Activated T-helper 1 cell treated with anti-CD3 and anti-CD28 coated beads, Interleukin-12 subunit alpha, Interleukin-12 subunit beta, Interleukin-2, Interleukin-4 antibody, amounts not matched to agents 30 ng/mL and 10 ng/mL and 1 ng/mL, durations not matched to agents 14 hours and 24 hours and 36 hours (primary cell): ENCODE data around the gene ATP6V1C2. TPM values are rescaled to one million over a fixed set of nuclear protein-coding genes. Genes with fewer than 3 reads are reported as not detected.

Source experiments
- DNase-seq: peaks from one replicate; pipeline ENCODE4 v3.0.0; 2021; ENCODE audit warnings: low spot score
- H3K27ac Mint-ChIP-seq: one replicate; pipeline ENCODE4 v1.8.0; 2021; ENCODE audit warnings: mild to moderate bottlenecking, mixed read lengths
- H3K27me3 Mint-ChIP-seq: one replicate; pipeline ENCODE4 v1.8.0; 2022; ENCODE audit warnings: mild to moderate bottlenecking, moderate library complexity, mixed read lengths; ENCODE audit not compliant: insufficient read depth
- H3K36me3 Mint-ChIP-seq: one replicate; pipeline ENCODE4 v1.8.0; 2021; ENCODE audit warnings: low read depth, mixed read lengths
- H3K4me1 Mint-ChIP-seq: one replicate; pipeline ENCODE4 v1.8.0; 2021; ENCODE audit warnings: low read depth, mixed read lengths
- H3K4me3 Mint-ChIP-seq: one replicate; pipeline ENCODE4 v1.8.0; 2021; ENCODE audit warnings: mild to moderate bottlenecking, moderate library complexity, mixed read lengths
- H3K9me3 Mint-ChIP-seq: one replicate; pipeline ENCODE4 v1.8.0; 2021; ENCODE audit warnings: mixed read lengths
- intact Hi-C: fragments of 100-400 bp; cut with micrococcal nuclease; formaldehyde crosslinking; loops from one replicate; pipeline ENCODE4 v1.15.1; 2024
- total RNA-seq: library from RNA; stranded (reverse); gene quantifications from 2 replicates; pipeline ENCODE4 v1.2.3, GENCODE V29; 2022

Gene ATP6V1C2
- total RNA-seq, 1 donor from 2014 or later: 0.05 TPM

DNA sequence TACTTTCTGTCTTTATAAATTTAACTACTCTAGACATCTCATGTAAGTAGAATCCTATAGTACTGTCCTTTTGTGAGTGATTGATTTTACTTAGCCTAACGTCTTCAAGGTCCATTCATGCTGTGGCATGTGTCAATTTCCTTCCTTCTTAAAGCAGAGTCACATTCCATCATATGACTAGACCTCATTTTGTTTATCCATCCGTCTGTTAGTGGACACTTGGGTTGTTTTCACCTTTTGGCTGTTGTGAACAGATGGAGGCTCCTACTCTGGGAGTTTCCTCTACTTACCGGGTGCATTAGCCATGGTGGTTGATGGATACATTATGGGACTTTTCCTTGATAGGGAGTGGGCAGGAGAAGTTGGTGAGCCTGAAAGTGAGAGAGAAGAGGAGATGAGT, 97.6 kb downstream of the ATP6V1C2 start:
- DNase-seq: no peak
- Mint-ChIP-seq H3K36me3 (no peaks in the 10 kb centered on the region), H3K27me3 (peaks cover 34% of the 10 kb centered on the region), H3K27ac (no peak overlapping the region), H3K4me3 (no peak overlapping the region), H3K4me1 (no peaks in the 10 kb centered on the region), H3K9me3 (no peaks in the 10 kb centered on the region)
- intact Hi-C loops: no loop called here

DNA sequence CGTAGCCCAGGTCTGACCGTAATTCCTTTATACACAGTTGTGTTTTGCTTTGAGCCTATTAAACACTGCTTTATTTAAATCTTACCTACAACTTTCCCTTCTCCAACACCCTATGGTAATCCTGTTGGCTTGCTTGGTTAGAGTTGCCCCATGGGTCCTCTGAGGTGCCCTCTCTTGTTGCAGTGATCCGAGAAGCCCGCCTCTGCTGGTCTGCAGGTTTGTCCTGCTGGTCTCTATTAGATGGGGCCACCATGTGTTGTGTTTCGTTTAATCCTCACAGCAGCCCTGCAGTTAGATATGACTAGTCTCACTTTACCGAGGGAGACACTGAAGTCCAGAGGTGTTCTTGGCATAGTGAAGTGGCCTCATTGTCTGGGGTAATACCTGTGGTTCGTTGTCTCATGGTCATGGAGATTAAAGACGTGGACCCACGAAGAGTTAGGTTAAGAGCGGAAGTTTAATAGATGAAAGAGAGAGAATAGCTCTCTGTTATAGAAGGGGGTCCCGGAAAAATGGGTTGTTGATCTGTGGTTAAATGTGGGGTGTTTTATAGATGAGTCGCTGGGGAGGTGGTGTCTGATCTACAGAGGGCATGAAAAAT, 98.4 kb downstream of the ATP6V1C2 start:
- H3K27ac Mint-ChIP-seq: no peak overlapping the region
- no peaks in the 10 kb centered on the region for H3K9me3 Mint-ChIP-seq
- intact Hi-C loops: no loop called here
- H3K27me3 Mint-ChIP-seq: peaks cover 30% of the 10 kb centered on the region
- no peaks in the 10 kb centered on the region for H3K36me3 Mint-ChIP-seq
- DNase-seq: no peak
- H3K4me1 Mint-ChIP-seq: no peaks in the 10 kb centered on the region
- H3K4me3 Mint-ChIP-seq: no peak overlapping the region

DNA sequence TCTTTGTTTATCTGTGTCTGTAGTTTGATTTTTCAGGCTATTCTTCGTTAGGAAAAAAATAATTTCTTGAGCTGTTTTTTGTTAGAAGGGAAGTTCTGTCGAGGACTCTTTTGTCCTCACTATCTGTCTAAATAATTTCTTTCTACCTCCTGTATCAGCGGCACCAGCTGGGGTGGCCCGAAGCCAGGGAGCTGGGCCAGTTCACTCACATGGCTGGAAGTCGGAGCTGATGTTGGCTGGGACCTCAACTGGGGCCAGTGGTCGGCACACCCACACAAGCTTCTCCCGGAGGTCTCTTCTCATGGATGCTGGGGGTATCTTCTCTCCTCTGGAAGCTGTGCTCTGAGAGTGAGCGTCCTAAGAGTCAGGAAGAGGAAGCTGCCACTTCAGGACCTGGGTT, 99.1 kb downstream of the ATP6V1C2 start:
- Mint-ChIP-seq H3K4me3 (no peak overlapping the region), H3K36me3 (no peaks in the 10 kb centered on the region), H3K4me1 (no peaks in the 10 kb centered on the region), H3K27ac (no peak overlapping the region), H3K9me3 (no peaks in the 10 kb centered on the region), H3K27me3 (peaks cover 28% of the 10 kb centered on the region)
- intact Hi-C loops: no loop called here
- DNase-seq: no peak

DNA sequence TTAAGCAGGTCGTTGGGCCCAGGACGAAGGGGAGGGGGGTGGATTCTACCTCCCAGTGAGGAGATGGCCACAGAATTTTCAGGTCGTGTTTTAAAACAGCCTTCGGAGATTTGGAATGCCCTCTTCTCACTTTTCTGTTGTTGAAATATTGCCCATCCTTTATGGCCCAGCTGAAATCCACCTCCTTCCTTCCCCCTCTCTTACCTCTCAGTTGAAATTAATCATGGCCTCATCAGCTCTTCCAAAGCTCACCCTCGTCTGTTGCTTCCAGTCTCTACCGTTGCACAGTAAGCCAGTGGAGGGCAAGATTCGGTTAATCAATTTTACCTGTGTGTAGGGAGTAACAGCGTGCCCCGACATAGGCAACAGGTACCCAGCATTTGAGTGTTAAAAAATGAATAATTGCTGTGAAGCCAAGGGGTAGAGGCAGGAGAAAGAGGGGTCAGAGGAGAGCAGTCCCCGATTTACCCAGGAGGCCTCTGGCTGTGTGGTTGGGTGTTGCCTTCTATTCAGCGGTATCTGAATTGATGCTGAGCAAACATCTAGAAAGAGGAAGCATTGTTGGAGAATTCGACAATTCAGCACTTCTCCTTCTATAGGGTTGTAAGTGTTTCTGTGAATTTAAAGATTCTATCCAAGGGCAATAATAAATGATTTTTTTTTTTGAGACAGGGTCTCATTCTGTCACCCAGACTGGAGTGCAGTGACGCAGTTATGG, 99.7 kb downstream of the ATP6V1C2 start:
- Mint-ChIP-seq H3K9me3 (no peaks in the 10 kb centered on the region), H3K27ac (no peak overlapping the region), H3K27me3 (peaks cover 24% of the 10 kb centered on the region), H3K36me3 (no peaks in the 10 kb centered on the region), H3K4me3 (no peak overlapping the region), H3K4me1 (no peaks in the 10 kb centered on the region)
- intact Hi-C loops: no loop called here
- DNase-seq: no peak

DNA sequence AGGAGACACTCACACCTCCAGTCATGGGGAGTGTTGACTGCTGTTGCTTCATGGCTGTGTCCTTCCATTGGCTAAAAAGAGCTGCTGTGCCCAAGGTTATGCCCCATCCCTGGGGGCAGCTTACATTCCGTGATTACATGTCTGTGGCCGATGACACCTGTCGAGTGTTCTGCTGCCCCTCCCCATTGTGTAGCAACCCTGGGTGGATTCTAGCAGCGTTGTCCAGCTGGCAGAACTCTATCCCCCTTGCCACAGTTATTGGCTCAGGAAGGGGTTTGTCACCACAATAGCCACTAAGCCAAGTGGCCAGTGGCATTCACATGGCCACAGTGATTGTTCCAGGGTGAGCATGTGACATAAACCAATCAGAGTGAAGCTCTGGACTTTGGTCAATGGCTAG, 102.8 kb downstream of the ATP6V1C2 start:
- no peaks in the 10 kb centered on the region for H3K4me1 Mint-ChIP-seq
- H3K4me3 Mint-ChIP-seq: no peak overlapping the region
- no peak overlapping the region for H3K27ac Mint-ChIP-seq
- no peak for DNase-seq
- intact Hi-C loops: no loop called here
- H3K27me3 Mint-ChIP-seq: peaks cover 20% of the 10 kb centered on the region
- no peaks in the 10 kb centered on the region for H3K36me3 Mint-ChIP-seq
- H3K9me3 Mint-ChIP-seq: no peaks in the 10 kb centered on the region

GRCh38 chr2:10826026-10826425, 104.6 kb downstream of the ATP6V1C2 start:
- intact Hi-C loops: no loop called here
- Mint-ChIP-seq H3K27me3 (peaks cover 11% of the 10 kb centered on the region), H3K9me3 (no peaks in the 10 kb centered on the region), H3K4me1 (no peaks in the 10 kb centered on the region), H3K4me3 (no peak overlapping the region), H3K27ac (no peak overlapping the region), H3K36me3 (no peaks in the 10 kb centered on the region)
- no peak for DNase-seq

DNA sequence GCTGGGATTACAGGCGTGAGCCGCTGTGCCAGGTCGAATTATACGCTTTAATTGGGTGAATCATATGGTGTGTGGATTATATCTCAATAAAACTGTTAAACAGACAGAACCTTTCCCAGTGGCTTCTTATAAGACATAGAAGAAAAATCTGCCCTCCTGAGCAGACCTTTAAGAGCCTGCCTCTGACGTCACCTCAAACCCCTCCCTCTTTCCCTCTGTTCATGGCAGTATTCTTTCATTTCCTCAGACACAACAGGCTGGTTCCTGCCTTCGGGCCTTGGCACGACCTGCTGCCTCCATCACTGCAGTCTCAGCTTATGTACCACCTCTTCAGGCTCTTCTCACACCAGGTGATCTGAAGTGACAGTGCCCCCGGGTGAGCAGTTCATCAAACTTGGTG, 105.2 kb downstream of the ATP6V1C2 start:
- Mint-ChIP-seq H3K27me3 (peaks cover 11% of the 10 kb centered on the region), H3K4me3 (no peak overlapping the region), H3K4me1 (no peaks in the 10 kb centered on the region), H3K9me3 (no peaks in the 10 kb centered on the region), H3K36me3 (no peaks in the 10 kb centered on the region), H3K27ac (no peak overlapping the region)
- intact Hi-C loops: no loop called here
- DNase-seq: no peak

DNA sequence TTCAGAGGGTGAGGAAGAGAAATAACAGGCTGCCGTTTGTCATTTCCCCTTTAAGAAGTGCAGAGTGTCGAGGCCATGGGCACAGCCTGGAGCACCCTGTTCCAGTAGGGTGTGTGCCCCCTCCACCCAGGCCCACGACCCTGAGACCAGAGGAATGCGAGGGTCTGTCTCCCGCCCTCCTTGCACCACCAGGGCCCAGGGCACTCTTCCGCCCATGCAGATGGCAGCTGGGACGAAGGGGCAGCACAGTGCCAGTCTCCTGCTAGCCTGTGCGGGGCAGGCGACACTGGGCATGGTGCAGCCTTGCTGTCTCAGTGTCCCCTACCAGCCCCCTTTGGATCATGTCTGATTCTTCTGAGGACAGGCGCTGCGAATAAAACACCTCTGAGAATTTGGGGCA, 106.9 kb downstream of the ATP6V1C2 start:
- DNase-seq: no peak
- intact Hi-C loops: no loop called here
- peaks cover 14% of the 10 kb centered on the region for H3K27me3 Mint-ChIP-seq
- no peak overlapping the region for H3K4me3 Mint-ChIP-seq
- H3K9me3 Mint-ChIP-seq: no peaks in the 10 kb centered on the region
- no peaks in the 10 kb centered on the region for H3K36me3 Mint-ChIP-seq
- peaks cover 6% of the 10 kb centered on the region for H3K4me1 Mint-ChIP-seq
- no peak overlapping the region for H3K27ac Mint-ChIP-seq

- Mint-ChIP-seq H3K4me3 (no peak overlapping the region), H3K36me3 (no peaks in the 10 kb centered on the region), H3K27me3 (peaks cover 17% of the 10 kb centered on the region), H3K4me1 (peaks cover 6% of the 10 kb centered on the region), H3K27ac (no peak overlapping the region), H3K9me3 (no peaks in the 10 kb centered on the region)
- DNase-seq: no peak
- intact Hi-C loops: no loop called here
Measured at GRCh38 chr2:10829299-10829698, 107.9 kb downstream of the ATP6V1C2 start.

GRCh38 chr2:10830203-10830602, 108.8 kb downstream of the ATP6V1C2 start:
- Mint-ChIP-seq H3K4me3 (no peak overlapping the region), H3K27me3 (peaks cover 17% of the 10 kb centered on the region), H3K4me1 (peaks cover 6% of the 10 kb centered on the region), H3K9me3 (no peaks in the 10 kb centered on the region), H3K27ac (no peak overlapping the region), H3K36me3 (no peaks in the 10 kb centered on the region)
- intact Hi-C loops: loop anchor here (5.0 to 10.0 kb wide), 3 partner anchors 77 to 637 kb away; partner anchors contain the start of genes E2F6 and ROCK2
- no peak for DNase-seq

DNA sequence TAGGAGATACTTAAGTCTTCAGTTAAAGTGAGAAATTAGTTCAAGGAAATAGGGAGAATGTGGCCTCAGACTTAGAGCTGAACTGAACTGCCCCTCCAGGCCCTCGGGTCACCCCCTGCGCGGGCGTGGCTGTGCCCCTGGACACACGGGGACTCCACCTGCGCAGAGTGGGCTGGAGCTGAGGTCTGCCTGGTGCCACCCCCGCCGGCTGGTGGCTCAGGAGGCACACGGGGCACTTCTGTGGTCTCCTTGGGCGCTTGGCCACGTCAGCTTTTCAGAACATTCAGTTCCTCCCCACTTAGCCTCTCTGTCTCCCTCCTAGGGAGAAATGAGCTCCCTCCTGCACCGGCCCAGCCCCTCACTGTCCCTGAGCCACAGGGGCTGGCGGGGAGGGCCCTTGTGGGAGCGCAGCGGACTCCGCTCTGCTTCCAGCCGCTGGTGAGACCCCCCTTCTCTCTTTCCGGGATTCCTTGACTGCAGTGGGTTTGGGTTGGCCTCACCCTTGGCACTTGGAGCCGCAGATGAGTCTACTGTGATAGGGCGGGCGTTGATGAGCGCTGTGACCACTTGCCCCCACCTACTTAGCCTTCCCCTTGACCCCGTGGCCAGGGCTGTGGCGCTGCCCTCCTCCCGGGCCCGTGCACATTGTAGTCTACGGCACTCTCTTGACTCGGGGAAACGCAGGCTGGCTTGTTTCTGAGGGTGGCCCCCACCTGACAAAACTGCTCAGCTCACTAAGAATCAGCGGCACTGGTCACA, 109.4 kb downstream of the ATP6V1C2 start:
- Mint-ChIP-seq H3K27me3 (peaks cover 17% of the 10 kb centered on the region), H3K9me3 (no peaks in the 10 kb centered on the region)
- intact Hi-C loops: loop anchor here (5.0 to 10.0 kb wide), 3 partner anchors 76 to 636 kb away; partner anchors contain the start of genes E2F6 and ROCK2

GRCh38 chr2:10831400-10831985, 110.1 kb downstream of the ATP6V1C2 start:
- Mint-ChIP-seq H3K4me3 (no peak overlapping the region), H3K9me3 (no peaks in the 10 kb centered on the region), H3K4me1 (peaks cover 6% of the 10 kb centered on the region), H3K27ac (no peak overlapping the region), H3K36me3 (no peaks in the 10 kb centered on the region), H3K27me3 (peaks cover 17% of the 10 kb centered on the region)
- intact Hi-C loops: loop anchor here (5.0 to 10.0 kb wide), 3 partner anchors 76 to 636 kb away; partner anchors contain the start of genes E2F6 and ROCK2
- DNase-seq: no peak

More for the DNA sequence above, 109.4 kb downstream of the ATP6V1C2 start:
- H3K27ac Mint-ChIP-seq: no peak overlapping the region
- H3K4me3 Mint-ChIP-seq: no peak overlapping the region
- H3K4me1 Mint-ChIP-seq: peaks cover 6% of the 10 kb centered on the region
- DNase-seq: no peak
- H3K36me3 Mint-ChIP-seq: no peaks in the 10 kb centered on the region
